ENCODE data around the gene DUOXA1. TPM values are rescaled to one million over a fixed set of nuclear protein-coding genes. Genes with fewer than 3 reads are reported as not detected.

The DUOXA1 gene
- total RNA-seq, 4 donors from 2014 or later: not detected

- peak in 1 of 2 donors; percentile 24 for ATAC-seq
- no peaks in the 10 kb centered on the region for H3K4me1 ChIP-seq
- peaks cover 0 to 6% (median 0%) of the 10 kb centered on the region in 3 donors for H3K27me3 ChIP-seq
- H3K4me3 ChIP-seq: no peak overlapping the region
- H3K9me3 ChIP-seq: no peaks in the 10 kb centered on the region
- intact Hi-C loops (cut with DNase I; ENCODE audit: low total_unique reads) (no loop called here), in situ Hi-C loops (cut with MboI; ENCODE audit: low sequenced_read_pairs in 4 of 4) (no loop called here)
- no peak for DNase-seq
- no peak overlapping the region for H3K27ac ChIP-seq
- H3K36me3 ChIP-seq: no peaks in the 10 kb centered on the region
- TF ChIP-seq CTCF (IDR thresholded peaks at IDR 0.05 in 4 of 5, conservative IDR thresholded peaks at IDR 0.05 in 1 of 5): no peak
- no peak for TF ChIP-seq POLR2A (IDR thresholded peaks at IDR 0.05)
Measured at GRCh38 chr15:45091161-45091560, 38.5 kb downstream of the DUOXA1 start.

- no peak for DNase-seq
- H3K36me3 ChIP-seq: no peaks in the 10 kb centered on the region
- in situ Hi-C loops (cut with MboI; ENCODE audit: low sequenced_read_pairs in 4 of 4): no loop called here
- H3K4me3 ChIP-seq: no peak overlapping the region
- no peaks in the 10 kb centered on the region for H3K4me1 ChIP-seq
- TF ChIP-seq POLR2A (IDR thresholded peaks at IDR 0.05): no peak
- intact Hi-C loops (cut with DNase I; ENCODE audit: low total_unique reads): no loop called here
- H3K27ac ChIP-seq: no peak overlapping the region
- peaks cover 0 to 6% (median 0%) of the 10 kb centered on the region in 3 donors for H3K27me3 ChIP-seq
- ATAC-seq: no peak
- H3K9me3 ChIP-seq: no peaks in the 10 kb centered on the region
Measured at GRCh38 chr15:45089712-45090373, 39.8 kb downstream of the DUOXA1 start.

GRCh38 chr15:45088801-45089711, 40.6 kb downstream of the DUOXA1 start:
- no peak for ATAC-seq
- Histone ChIP-seq H3K4me1 (no peaks in the 10 kb centered on the region), H3K4me3 (no peak overlapping the region), H3K27me3 (peaks cover 0 to 6% (median 0%) of the 10 kb centered on the region in 3 donors), H3K9me3 (no peaks in the 10 kb centered on the region), H3K27ac (no peak overlapping the region), H3K36me3 (no peaks in the 10 kb centered on the region)
- intact Hi-C loops (cut with DNase I; ENCODE audit: low total_unique reads) (no loop called here), in situ Hi-C loops (cut with MboI; ENCODE audit: low sequenced_read_pairs in 4 of 4) (no loop called here)
- no peak for DNase-seq
- TF ChIP-seq CTCF (IDR thresholded peaks at IDR 0.05 in 4 of 5, conservative IDR thresholded peaks at IDR 0.05 in 1 of 5) (no peak), POLR2A (IDR thresholded peaks at IDR 0.05) (no peak)

GRCh38 chr15:45087513-45087912, 42.2 kb downstream of the DUOXA1 start:
- peaks cover 0 to 6% (median 0%) of the 10 kb centered on the region in 3 donors for H3K27me3 ChIP-seq
- no peak for ATAC-seq
- no peak overlapping the region for H3K4me3 ChIP-seq
- in situ Hi-C loops (cut with MboI; ENCODE audit: low sequenced_read_pairs in 4 of 4): no loop called here
- no peak for DNase-seq
- H3K9me3 ChIP-seq: no peaks in the 10 kb centered on the region
- no peaks in the 10 kb centered on the region for H3K36me3 ChIP-seq
- TF ChIP-seq POLR2A (IDR thresholded peaks at IDR 0.05) (no peak), CTCF (IDR thresholded peaks at IDR 0.05 in 4 of 5, conservative IDR thresholded peaks at IDR 0.05 in 1 of 5) (no peak)
- H3K4me1 ChIP-seq: no peaks in the 10 kb centered on the region
- H3K27ac ChIP-seq: no peak overlapping the region
- intact Hi-C loops (cut with DNase I; ENCODE audit: low total_unique reads): no loop called here

GRCh38 chr15:45084163-45084562, 45.5 kb downstream of the DUOXA1 start:
- Histone ChIP-seq H3K27ac (no peak overlapping the region), H3K9me3 (no peaks in the 10 kb centered on the region), H3K4me1 (no peaks in the 10 kb centered on the region), H3K27me3 (peaks cover 0 to 6% (median 0%) of the 10 kb centered on the region in 3 donors), H3K36me3 (no peaks in the 10 kb centered on the region), H3K4me3 (no peak overlapping the region)
- intact Hi-C loops (cut with DNase I; ENCODE audit: low total_unique reads) (no loop called here), in situ Hi-C loops (cut with MboI; ENCODE audit: low sequenced_read_pairs in 4 of 4) (no loop called here)
- ATAC-seq (no peak), DNase-seq (no peak)
- TF ChIP-seq POLR2A (IDR thresholded peaks at IDR 0.05) (no peak), CTCF (IDR thresholded peaks at IDR 0.05 in 4 of 5, conservative IDR thresholded peaks at IDR 0.05 in 1 of 5) (no peak)
